Effector CD4-positive, alpha-beta T cell (primary cell): Measurements from ENCODE around the gene PPM1G.
"Not testable (repeated sequence)": the region's sequence is repeated elsewhere in the genome, so short reads cannot be mapped to it uniquely, and the experiment has no call there.

Experiments used
- DNase-seq: peaks from one replicate; pipeline ENCODE4 v3.0.0-alpha.2; 2020

The PPM1G gene

GRCh38 chr2:27375513-27376099, 33.8 kb downstream of the PPM1G start:
- DNase-seq = no peak

- DNase-seq = no peak
These were observed 35.8 kb downstream of the PPM1G start for GRCh38 chr2:27373567-27373966.

GRCh38 chr2:27372937-27373336, 36.5 kb downstream of the PPM1G start:
- DNase-seq = no peak

DNA sequence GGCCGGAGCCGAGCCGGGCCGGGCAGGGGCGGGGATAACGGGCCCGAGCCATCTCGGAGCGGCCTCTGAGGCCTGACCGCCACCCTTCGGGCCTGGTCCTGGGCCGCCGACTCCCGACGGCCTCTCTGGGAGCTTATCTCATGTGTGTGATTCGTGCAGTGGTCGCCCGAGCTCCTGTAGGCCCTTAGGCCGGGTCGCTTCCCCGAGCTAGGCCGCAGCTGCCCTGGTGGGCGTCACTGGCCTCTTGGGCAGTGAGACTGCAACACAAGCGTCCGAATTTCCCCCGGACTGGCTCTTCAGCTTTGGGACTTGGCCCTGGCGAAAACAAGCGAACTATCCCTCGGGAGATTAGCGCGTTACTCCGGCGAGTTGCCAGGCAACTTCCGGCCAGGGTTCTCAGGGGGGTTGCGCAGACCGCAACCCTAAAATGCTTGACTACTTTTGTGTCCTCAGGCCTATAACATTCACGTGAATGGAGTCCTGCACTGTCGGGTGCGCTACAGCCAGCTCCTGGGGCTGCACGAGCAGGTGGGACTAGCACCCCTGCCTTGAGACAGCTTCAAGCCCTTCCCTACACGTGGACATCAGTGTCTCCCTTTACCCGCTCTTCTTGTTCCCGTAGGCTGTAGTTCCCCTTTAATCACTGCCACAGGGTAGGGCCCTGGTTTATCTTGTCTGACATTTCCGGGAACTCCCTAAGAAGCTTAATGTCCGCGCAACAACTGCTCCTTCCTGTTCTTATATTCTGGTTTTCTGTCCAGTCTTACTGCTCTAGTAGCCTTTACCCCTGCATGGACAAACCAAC, 38.4 kb downstream of the PPM1G start:
- peak; percentile 12 for DNase-seq

DNA sequence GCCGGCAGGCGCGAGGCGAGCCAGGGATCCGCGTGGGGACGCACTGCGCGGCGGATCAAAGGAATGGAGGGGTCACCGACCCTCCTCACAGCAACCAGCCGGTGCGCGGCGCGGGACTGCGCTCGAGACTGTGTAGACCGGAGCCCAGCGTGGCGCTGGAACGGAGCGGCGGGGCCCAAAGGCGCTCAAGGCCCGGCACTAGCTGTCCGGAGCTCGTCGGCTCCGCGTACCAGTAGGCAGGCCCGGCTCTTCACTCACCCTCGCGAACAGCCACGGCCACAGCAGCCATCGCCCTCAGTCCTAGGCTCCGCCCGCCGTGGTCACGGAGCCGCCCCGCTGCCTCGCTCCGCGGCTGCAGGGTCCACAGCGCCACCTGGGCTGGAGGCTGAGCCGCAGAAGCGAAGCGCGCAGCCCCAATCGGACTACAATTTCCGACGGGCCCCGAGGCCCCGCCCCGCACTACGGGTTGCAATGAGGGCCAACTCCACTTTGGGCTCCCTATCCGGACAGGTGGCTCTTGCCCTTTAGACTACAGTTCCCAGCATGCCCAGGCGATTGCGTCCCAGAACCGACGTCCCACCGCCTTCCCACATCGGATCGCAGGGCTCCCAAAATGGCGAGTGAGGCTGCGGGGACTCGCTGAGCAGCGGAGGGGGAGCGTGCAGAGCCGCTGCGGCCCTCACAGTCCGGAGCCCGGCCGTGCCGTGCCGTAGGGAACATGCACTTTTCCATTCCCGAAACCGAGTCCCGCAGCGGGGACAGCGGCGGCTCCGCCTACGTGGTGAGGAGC, 39.2 kb downstream of the PPM1G start, which contains the start of the genes EIF2B4 and SNX17:
Gene EIF2B4 (minus strand): TSS at position 313 of the 790 bp plus-strand sequence. CDS start 24 bp downstream, at position 289.
Gene SNX17 (plus strand): TSS at position 591 of the 790 bp plus-strand sequence. CDS start 128 bp downstream, at position 719.
- peak; percentile 99 for DNase-seq

GRCh38 chr2:27369471-27370025, 39.8 kb downstream of the PPM1G start:
- DNase-seq = no peak

- no peak for DNase-seq
These were observed 45.5 kb downstream of the PPM1G start for GRCh38 chr2:27363933-27364332.

DNA sequence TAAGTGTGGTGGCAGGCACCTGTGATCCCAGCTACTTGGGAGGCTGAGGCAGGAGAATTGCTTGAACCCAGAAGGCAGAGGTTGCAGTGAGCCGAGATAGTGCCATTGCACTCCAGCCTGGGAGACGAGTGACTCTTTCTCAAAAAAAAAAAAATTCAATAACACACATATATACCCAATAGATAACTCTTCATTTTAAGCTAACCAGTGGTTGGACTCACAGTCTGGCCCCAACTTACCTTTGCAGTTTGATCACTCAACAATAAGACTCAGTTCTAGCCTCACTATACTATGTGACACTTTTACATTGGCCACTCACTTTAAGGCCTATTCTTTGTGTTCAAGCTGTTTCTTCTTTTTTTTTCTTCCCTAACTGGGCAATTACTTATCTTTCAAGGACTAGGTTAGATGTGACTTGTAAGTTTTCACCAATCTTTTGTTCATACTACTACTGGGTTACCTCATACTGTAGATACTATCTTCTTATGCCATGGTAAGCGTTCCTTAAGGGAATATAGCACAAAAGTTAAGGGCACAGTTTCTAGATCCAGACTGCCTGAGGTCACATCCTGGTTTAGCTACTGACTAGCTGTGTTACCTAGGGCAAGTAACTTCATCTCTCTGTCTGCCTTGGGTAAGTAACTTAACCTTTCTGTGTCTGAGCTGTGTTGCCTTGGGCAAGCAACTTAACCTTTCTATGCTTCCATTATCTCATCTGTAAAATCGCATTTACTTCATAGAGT, 46.5 kb downstream of the PPM1G start:
- no peak for DNase-seq

- DNase-seq = peak; percentile 91
These were observed 52.8 kb downstream of the PPM1G start, which contains the start of gene GTF3C2 for GRCh38 chr2:27356382-27357181. TSS of gene GTF3C2 (minus strand) at chr2:27356764. CDS start at chr2:27343554, 13,210 bp downstream.

DNA sequence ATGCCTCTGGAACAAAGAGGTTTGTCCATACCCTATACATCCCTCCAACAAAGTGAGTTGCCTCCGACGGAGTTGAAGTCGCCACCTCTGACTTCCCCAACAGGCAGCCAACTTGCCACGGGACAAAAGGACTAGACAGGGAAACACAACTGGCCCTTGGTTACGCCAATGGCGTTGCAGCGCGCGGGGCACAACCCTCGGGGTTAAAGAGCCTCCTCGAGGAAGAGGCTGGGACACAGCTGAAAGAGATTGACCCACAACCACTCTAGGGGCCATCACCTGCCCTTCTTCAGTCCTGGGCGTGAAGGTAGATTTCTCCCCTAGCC, 53.4 kb downstream of the PPM1G start:
- no peak for DNase-seq

DNA sequence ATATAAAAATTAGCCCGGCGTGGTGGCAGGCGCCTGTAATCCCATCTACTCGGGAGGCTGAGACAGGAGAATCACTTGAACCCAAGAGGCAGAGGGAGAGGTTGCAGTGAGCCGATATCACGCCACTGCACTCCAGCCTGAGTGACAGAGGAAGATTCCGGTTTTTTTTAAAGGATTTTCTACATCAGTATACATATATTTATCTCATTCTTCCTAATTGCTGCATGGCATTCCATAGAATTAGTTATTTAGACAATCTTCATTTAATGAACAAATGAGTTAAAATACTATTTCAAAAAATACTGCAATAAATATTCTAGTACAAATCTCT, 54.8 kb downstream of the PPM1G start:
- DNase-seq = no peak

GRCh38 chr2:27353762-27354596, 55.4 kb downstream of the PPM1G start:
- DNase-seq = no peak

DNA sequence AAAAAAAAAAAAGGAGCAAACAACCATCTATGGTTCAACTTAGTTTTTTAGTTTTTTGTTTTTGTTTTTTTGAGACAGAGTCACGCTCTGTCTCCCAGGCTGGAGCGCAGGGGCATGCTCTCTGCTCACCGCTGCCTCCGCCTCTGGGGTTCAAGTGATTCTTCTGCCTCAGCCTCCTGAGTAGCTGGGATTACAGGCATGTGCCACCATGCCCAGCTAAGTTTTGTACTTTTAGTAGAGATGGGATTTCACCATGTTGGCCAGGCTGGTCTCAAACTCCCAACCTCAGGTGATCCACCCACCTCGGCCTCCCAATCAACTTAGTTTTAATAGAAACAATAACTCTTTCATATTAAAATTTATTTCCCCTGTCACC, 56.0 kb downstream of the PPM1G start:
- DNase-seq = not testable (repeated sequence)

DNA sequence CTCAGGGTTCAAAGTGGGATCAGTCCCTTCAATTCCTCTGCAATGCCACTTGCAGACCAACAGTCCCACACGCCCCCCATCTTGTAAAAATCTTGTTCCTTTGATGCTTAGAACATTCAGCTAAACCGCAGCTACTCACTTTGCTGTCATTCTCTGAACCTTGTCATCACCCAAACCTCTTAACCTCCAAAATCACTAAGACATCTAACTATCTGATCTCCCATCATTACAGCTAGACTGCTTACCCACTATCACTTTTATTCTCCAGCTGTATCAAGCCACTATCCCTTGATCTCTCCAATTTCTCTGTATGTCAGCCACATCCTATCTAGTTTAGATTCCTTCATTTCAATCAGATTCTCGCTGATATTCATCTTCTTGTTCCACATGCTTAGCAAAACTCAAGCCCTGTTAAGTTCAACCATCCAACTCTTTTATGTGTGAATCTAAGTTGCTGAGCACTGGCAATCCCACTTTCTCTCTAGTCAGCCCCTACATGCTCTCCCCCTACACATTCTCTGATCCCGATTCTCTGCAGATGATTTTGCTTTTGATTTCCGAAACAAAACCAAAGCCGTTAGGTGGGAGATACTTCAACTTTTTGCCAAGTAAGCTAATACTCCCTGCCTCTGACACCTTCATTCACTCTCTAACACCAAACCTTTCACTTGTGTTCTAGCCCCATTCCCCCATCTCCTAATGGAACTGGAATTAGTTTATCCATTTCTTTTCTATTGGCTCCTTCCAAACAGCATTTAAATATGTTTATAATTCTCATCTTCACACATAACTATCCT, 57.4 kb downstream of the PPM1G start:
- DNase-seq = no peak

DNA sequence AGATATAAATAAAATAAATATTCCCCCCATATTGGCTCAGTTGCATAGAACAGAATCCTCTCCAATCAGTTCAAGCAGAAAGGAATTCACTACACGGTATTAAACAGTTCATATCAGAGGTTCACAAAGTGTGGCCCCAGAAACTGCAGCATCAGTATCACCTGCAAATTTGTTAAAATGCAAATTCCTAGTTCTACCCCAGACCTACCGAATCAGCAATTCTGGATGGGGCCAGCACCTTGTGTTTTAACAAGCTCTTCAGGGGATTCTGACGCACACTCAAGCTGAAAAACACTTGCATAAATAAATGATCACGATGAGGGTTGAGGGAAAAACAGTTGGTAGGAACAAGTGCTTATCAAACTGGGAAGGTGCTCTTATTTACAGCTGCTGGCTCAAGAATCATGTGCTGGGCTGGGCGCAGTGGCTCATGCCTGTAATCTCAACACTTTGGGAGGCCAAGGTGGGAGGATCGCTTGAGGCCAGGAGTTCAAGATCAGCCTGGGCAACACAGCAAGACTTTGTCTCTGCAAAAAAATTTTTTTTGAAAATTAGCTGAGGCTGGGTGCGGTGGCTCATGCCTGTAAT, 59.2 kb downstream of the PPM1G start:
- DNase-seq = no peak

DNA sequence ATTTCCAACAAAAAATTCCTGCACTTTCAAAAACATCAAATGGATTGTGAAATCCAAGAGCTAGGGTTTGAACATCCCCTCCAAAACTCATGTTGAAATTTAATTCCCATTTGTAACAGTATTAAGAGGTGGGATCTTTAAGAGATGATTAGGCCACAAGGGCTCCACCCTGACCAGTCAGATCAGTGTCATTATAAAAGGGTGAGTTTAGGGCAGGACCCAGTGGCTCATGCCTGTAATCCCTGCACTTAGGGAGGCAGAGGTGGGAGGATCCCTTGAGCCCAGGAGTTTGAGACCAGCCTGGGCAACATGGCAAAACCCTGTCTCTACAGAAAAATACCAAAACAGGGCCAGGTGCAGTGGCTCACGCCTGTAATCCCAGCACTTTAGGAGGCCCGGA, 61.8 kb downstream of the PPM1G start:
- no peak for DNase-seq

DNA sequence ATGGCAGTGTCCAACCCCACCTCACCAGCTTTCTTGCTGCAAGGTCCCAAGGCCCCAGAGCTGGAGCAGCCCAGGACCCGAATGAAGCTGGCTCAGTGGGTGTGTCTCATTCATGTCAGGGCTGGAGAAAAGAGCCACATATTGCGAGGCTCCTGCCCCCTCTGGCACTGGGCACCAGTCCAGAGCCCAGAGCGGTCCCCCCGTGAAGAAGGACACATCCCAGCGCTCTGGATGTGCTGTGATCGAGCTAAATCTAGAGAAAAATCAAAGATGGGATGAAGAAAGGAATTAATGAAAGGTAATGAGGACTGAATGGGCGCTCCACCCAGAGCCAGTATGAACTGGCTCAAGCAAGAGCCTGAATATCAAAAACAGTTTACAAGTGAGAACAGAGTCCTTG, 73.2 kb downstream of the PPM1G start:
- no peak for DNase-seq

DNA sequence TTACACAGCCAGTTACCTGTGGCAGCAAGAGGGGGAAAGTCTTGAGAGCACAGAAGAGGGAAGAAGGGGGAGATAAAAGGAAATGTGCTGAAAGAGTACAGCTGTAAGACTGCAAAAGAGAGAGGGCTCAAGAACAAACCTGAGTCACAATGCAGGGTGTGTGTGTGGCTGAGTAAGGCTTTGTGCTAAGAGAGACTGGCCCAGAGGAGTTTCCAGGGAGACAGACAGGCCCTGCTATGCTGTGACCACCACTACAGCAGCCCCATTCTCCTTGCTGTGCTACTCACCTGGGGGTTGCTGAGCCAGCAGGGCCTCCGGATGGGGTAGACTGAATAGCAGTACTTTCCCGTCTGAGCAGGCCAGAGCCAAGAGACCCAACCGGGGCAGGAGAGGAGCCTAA, 74.1 kb downstream of the PPM1G start:
- DNase-seq = no peak
